GM12878 (cell line): Measurements from ENCODE around the gene DOP1A. TPM values are rescaled to one million over a fixed set of nuclear protein-coding genes. Genes with fewer than 3 reads are reported as not detected.
A peak's percentile ranks its signal among the peaks of the same experiment; 100 is the strongest.

Source experiments
- ATAC-seq: fragments of 200-7000 bp; cut with Tn5 transposase; 3 replicates; pipeline ENCODE4 v1.9.1; 2020; ENCODE audit warnings: mild to moderate bottlenecking, moderate library complexity
- BruUV-seq: library from RNA; stranded (reverse); fragments of 400-500 nt; replicated peaks from 2 replicates; lab custom pipeline; 2021; lab: Mats Ljungman, UMichigan
- CTCF ChIA-PET: fragments of 300-600 bp; sonication (Branson Sonifier 250); formaldehyde crosslinking; extraction: SDS; loops from one replicate; lab custom pipeline; 2021; ENCODE audit warnings: inconsistent platforms; lab: Yijun Ruan, JAX
- POLR2A ChIA-PET: fragments of 350-600 bp; formaldehyde crosslinking; extraction: SDS; loops from one replicate; lab custom pipeline; 2021; ENCODE audit warnings: inconsistent platforms; lab: Charles Lee
- RAD21 ChIA-PET: fragments of 300-600 bp; sonication (Branson Sonifier 250); formaldehyde crosslinking; loops from one replicate; lab custom pipeline; 2023; ENCODE audit warnings: antibody characterized with exemption; ENCODE audit not compliant: unreplicated experiment; lab: Charles Lee
- SMC1A ChIA-PET: fragments of 300-600 bp; sonication (Branson Sonifier 250); formaldehyde crosslinking; loops from one replicate; lab custom pipeline; 2023; ENCODE audit not compliant: unreplicated experiment, uncharacterized antibody; lab: Charles Lee
- DNase-seq: peaks from one replicate; pipeline ENCODE4 v3.0.0-alpha.2; 2011; ENCODE audit warnings: low read depth, low spot score
- FAIRE-seq: peaks from 3 replicates; lab custom pipeline; 2011; peaks lifted over from hg19 to GRCh38; lab: Jason Lieb, UNC
- H2AFZ ChIP-seq: 2 replicates; pipeline ENCODE4 v1.6.0; 2011; ENCODE audit warnings: low read depth, low read length, control low read depth; ENCODE audit not compliant: control insufficient read depth
- H3K27ac ChIP-seq: 2 replicates; pipeline ENCODE4 v1.5.1; 2011; ENCODE audit warnings: control low read depth; ENCODE audit not compliant: control insufficient read depth, insufficient read depth
- H3K27me3 ChIP-seq, 2 experiments: replicated peaks in 1 of 2; 2 replicates each; pipeline versions ENCODE4 v1.6.0 to v1.6.1; 2011; ENCODE audit warnings: low read length in 1 of 2; ENCODE audit not compliant: control insufficient read depth in 2 of 2, insufficient read depth in 2 of 2
- H3K36me3 ChIP-seq, 2 experiments: 2 replicates each; pipeline ENCODE4 v1.5.1; 2011; ENCODE audit warnings: low read length in 1 of 2; ENCODE audit not compliant: control insufficient read depth in 2 of 2, insufficient read depth in 2 of 2
- H3K4me1 ChIP-seq: 2 replicates; pipeline ENCODE4 v1.6.1; 2011; ENCODE audit warnings: mild to moderate bottlenecking, low read length, moderate library complexity, mixed read lengths; ENCODE audit not compliant: control insufficient read depth, insufficient read depth
- H3K4me2 ChIP-seq: 2 replicates; pipeline ENCODE4 v1.6.0; 2011; ENCODE audit warnings: control low read depth; ENCODE audit not compliant: control insufficient read depth, insufficient read depth
- H3K4me3 ChIP-seq: fragments of 200-600 bp; sonication (generic); 2 replicates; pipeline ENCODE4 v1.5.1; 2016
- H3K79me2 ChIP-seq: 2 replicates; pipeline ENCODE4 v1.6.0; 2011; ENCODE audit warnings: low read length; ENCODE audit not compliant: control insufficient read depth, insufficient read depth
- H3K9ac ChIP-seq: 2 replicates; pipeline ENCODE4 v1.8.0; 2011; ENCODE audit warnings: low read length, control low read depth, mixed read lengths; ENCODE audit not compliant: control insufficient read depth, insufficient read depth
- H3K9me3 ChIP-seq: replicated peaks from 3 replicates; pipeline ENCODE4 v1.5.1; 2011; ENCODE audit warnings: mild to moderate bottlenecking, low read length; ENCODE audit not compliant: control insufficient read depth, insufficient read depth
- H4K20me1 ChIP-seq: 2 replicates; pipeline ENCODE4 v1.6.0; 2011; ENCODE audit not compliant: control insufficient read depth, insufficient read depth
- BCLAF1 ChIP-seq: fragments of 450-650 bp; IDR thresholded peaks from 2 replicates; pipeline ENCODE4 v1.6.1; 2017; ENCODE audit warnings: antibody characterized with exemption, mild to moderate bottlenecking, moderate library complexity
- CBFB ChIP-seq: IDR thresholded peaks from 2 replicates; pipeline ENCODE4 v1.6.1; 2016; ENCODE audit warnings: antibody characterized with exemption, low read depth
- KLF5 ChIP-seq: fragments of 450-650 bp; IDR thresholded peaks from 2 replicates; pipeline ENCODE4 v1.6.1; 2014; ENCODE audit warnings: mild to moderate bottlenecking; ENCODE audit not compliant: partially characterized antibody
- MYC ChIP-seq: IDR thresholded peaks from 2 replicates; pipeline ENCODE4 v1.6.1; 2011; ENCODE audit warnings: mild to moderate bottlenecking, low read length, moderate library complexity, inconsistent platforms; ENCODE audit not compliant: insufficient read depth, insufficient replicate concordance, insufficient read length, severe bottlenecking
- NR2C1 ChIP-seq: fragments of 450-650 bp; IDR thresholded peaks from 2 replicates; pipeline ENCODE4 v1.6.1; 2017; ENCODE audit warnings: antibody characterized with exemption, mild to moderate bottlenecking, moderate library complexity
- NR2F1 ChIP-seq: fragments of 450-650 bp; conservative IDR thresholded peaks from 2 replicates; pipeline ENCODE4 v1.6.1; 2017; ENCODE audit warnings: mild to moderate bottlenecking
- NRF1 ChIP-seq: conservative IDR thresholded peaks from 2 replicates; pipeline ENCODE4 v1.6.1; 2011; ENCODE audit warnings: mild to moderate bottlenecking, low read depth, low read length, improper control_type of control experiment
- PML ChIP-seq: IDR thresholded peaks from 2 replicates; pipeline ENCODE4 v1.6.1; 2012; ENCODE audit warnings: low read length, inconsistent platforms
- SIN3A ChIP-seq: IDR thresholded peaks from 2 replicates; pipeline ENCODE4 v1.6.1; 2012; ENCODE audit warnings: low read depth, low read length, improper control_type of control experiment
- SMARCA5 ChIP-seq: fragments of 450-650 bp; IDR thresholded peaks from 2 replicates; pipeline ENCODE4 v1.6.1; 2017; ENCODE audit warnings: mild to moderate bottlenecking
- WGBS: methylation state at CpG from one replicate; pipeline ENCODE4 v1.1.6; 2016; ENCODE audit warnings: low lambda C conversion rate; ENCODE audit not compliant: insufficient replicate concordance, insufficient coverage; ENCODE audit errors: missing lambda C conversion rate; 5-methylcytosine and 5-hydroxymethylcytosine counted together
- in situ Hi-C: fragments of 300-500 bp; cut with MboI; formaldehyde crosslinking; loops from 9 replicates; pipeline ENCODE4 v1.14.3; 2018; ENCODE audit warnings: mixed read lengths
- intact Hi-C: fragments of 100-400 bp; cut with micrococcal nuclease; formaldehyde crosslinking; loops from one replicate; pipeline ENCODE4 v1.14.2; 2022; ENCODE audit not compliant: unreplicated experiment
- polyA plus RNA-seq, 11 experiments: library from polyadenylated mRNA; depleted of rRNA in 4 of 11; unstranded in 6 of 11; stranded (reverse) in 5 of 11; fragments of >200 nt; fragmentation: Nextera tagmentation in 4 of 11; fragmentation: Illumina TruSeq in 1 of 11; extraction: Ambion mirVana in 4 of 11; extraction: Trizol in 1 of 11; gene quantifications; 1 replicate in 1 of 11; 2 replicates in 10 of 11; pipeline versions ENCODE4 v1.2.1 to v1.2.3, GENCODE V29; 2011 to 2016; ENCODE audit warnings: inconsistent platforms in 2 of 11, missing spikeins in 2 of 11, low read depth in 1 of 11
- total RNA-seq, 4 experiments: library from RNA; depleted of rRNA in 3 of 4; stranded (reverse); fragments of >200 nt in 3 of 4; fragmentation: Illumina TruSeq in 1 of 4; extraction: Trizol in 1 of 4; gene quantifications; 2 replicates each; pipeline versions ENCODE4 v1.2.1 to v1.2.3, GENCODE V29; 2013 to 2021

DOP1A gene
- total and polyA plus RNA-seq, 10 of the 15 experiments (the other 5 are each of a cell fraction or from before 2014, with no cell fraction given) = 1.9 to 22.9 (median 10.3) TPM

DNA sequence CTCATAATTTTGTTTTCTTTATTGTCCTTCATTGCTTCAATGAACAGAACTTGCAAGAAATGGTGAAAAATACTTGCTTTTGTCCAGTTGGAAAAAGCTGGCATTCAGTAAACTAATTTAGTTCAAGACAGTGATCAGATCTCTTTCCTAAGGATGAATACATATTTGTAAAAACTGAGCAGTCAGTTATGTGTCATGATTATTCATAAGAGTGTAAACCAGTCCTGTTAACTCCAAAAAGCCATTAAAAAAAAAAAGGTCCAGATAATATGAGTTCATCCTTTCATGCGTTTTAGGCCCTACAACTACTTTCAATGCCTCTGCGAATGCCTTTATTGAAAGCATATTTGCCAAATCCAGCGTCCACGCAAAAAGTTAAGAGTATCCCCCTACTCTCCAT is 125.0 kb downstream of the DOP1A start:
- Histone ChIP-seq H3K27me3 (no peaks in the 10 kb centered on the region), H3K27ac (peak overlapping the region; percentile 89), H2AFZ (peak overlapping the region; percentile 97), H3K4me3 (peak overlapping the region; percentile 79), H3K36me3 (peaks cover 0 to 2% of the 10 kb centered on the region in 2 experiments; a peak in 2 of 4 replicates), H3K4me2 (peak overlapping the region; percentile 98), H3K79me2 (peaks cover 28% of the 10 kb centered on the region), H4K20me1 (no peaks in the 10 kb centered on the region), H3K9ac (peak overlapping the region; percentile 90), H3K4me1 (peaks cover 5% of the 10 kb centered on the region), H3K9me3 (no peaks in the 10 kb centered on the region)
- ChIA-PET POLR2A (no interaction called here), RAD21 (interaction anchor here (11.8 kb wide), 1 partner anchor 126 kb away, joined by 93 read pairs; the partner anchor contains the start of genes DOP1A and UBE3D), CTCF (interaction anchor here (0.7 to 19.2 kb wide), 2 partner anchors 23 to 127 kb away, joined by 3 to 195 read pairs; partner anchors contain the start of genes DOP1A and UBE3D), SMC1A (interaction anchor here (4.4 to 12.1 kb wide), 2 partner anchors 23 to 124 kb away, joined by 12 to 108 read pairs; partner anchors contain the start of genes DOP1A and UBE3D)
- TF ChIP-seq CBFB (no peak), PML (0 out of 2 replicates have a peak, but pooled peaks have one; percentile 12)
- peak; percentile 52 for FAIRE-seq
- TSS peak; percentile 53 for BruUV-seq
- DNase-seq = no peak
- ATAC-seq = no peak; the same call in 1 of the 3 replicates
- intact Hi-C loops = loop anchor here (5.0 to 10.0 kb wide), 3 partner anchors 105 to 948 kb away; partner anchors contain the start of genes DOP1A, IBTK and UBE3D
- in situ Hi-C loops = no loop called here
- WGBS = 4% methylated on average over 4 of the region's 4 CpGs

DNA sequence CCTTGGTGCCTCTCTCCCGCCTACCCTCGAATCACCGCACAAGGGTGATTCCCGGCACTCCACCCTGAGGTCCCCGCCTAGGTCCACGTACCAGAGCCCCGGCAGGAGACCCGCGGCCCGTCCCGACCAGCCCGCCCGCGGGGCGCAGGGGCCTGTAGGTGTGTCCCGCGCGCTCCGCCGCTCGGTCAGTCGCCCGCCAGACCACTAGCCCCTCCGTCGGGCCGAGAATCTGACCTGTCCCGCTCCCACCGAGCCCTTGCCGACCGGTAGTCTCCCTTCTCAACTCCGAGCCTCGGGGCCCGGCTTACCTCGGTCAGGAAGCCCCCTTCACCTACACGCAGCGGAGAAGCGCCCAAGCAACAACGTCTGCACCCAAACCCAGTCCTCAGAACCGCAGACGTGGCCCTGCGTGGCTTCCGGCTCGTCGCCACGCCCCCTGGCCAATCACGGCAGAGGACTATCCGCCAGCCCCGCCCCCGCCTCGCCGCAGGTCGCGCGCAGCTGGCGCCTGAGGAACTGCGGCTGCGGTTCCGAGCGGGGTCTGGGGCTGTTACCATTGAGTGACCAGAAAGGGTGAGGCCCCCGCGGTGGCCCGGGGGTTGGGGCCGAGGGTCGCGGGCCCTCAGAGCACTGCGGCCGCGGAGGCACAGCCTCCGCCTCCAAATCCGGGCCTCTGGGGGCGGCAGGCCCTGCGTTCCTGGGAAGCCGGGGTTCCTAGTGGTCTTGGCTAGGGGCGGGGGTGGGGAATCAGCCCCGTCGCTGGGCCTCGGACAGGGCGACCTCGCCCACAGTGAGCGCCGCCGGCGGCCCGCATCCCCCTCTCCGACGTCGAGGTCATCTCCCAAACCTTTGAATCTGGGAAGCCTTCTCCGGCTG is 125.6 kb downstream of the DOP1A start, which contains the start of the genes PGM3 and RWDD2A:
TSS of gene PGM3 (minus strand) at position 395 of the 876 bp plus-strand sequence. CDS start 2,253 bp downstream, outside the sequence.
TSS of gene RWDD2A (plus strand) at position 487 of the 876 bp plus-strand sequence. CDS start 1,095 bp downstream, outside the sequence.
- H2AFZ ChIP-seq = peak within 1 kb of the TSS; percentile 97
- RAD21 ChIA-PET = interaction anchor here (11.8 kb wide), 1 partner anchor 127 kb away, joined by 93 read pairs; the partner anchor contains the start of genes DOP1A and UBE3D
- H3K27ac ChIP-seq = peak within 1 kb of the TSS; percentile 89
- CTCF ChIA-PET = interaction anchor here (0.7 to 19.2 kb wide), 2 partner anchors 22 to 127 kb away, joined by 3 to 195 read pairs; partner anchors contain the start of genes DOP1A and UBE3D
- H3K4me2 ChIP-seq = peak within 1 kb of the TSS; percentile 98
- peak within 1 kb of the TSS; percentile 90 for H3K9ac ChIP-seq
- no TSS peak for BruUV-seq
- peaks cover 0 to 5% of the 10 kb centered on the region in 2 experiments; a peak in 2 of 4 replicates for H3K36me3 ChIP-seq
- FAIRE-seq (peak; percentile 95), ATAC-seq (peak; percentile 97), DNase-seq (peak; percentile 56)
- POLR2A ChIA-PET = interaction anchor here (1.0 to 1.2 kb wide), 2 partner anchors 123 to 126 kb away, joined by 3 read pairs; partner anchors contain the start of gene DOP1A
- no peaks in the 10 kb centered on the region for H3K9me3 ChIP-seq
- H4K20me1 ChIP-seq = no peaks in the 10 kb centered on the region
- SMC1A ChIA-PET = interaction anchor here (4.4 to 12.1 kb wide), 2 partner anchors 23 to 124 kb away, joined by 12 to 108 read pairs; partner anchors contain the start of genes DOP1A and UBE3D
- under 1% methylated on average over 87 of the region's 88 CpGs for WGBS
- in situ Hi-C loops = no loop called here
- peak within 1 kb of the TSS; percentile 79 for H3K4me3 ChIP-seq
- H3K79me2 ChIP-seq = peaks cover 28% of the 10 kb centered on the region
- intact Hi-C loops = loop anchor here (5.0 to 10.0 kb wide), 3 partner anchors 106 to 948 kb away; partner anchors contain the start of genes DOP1A, IBTK and UBE3D
- H3K4me1 ChIP-seq = peaks cover 5% of the 10 kb centered on the region
- no peaks in the 10 kb centered on the region for H3K27me3 ChIP-seq
- TF ChIP-seq SIN3A (peak; percentile 37; the same call in 1 of the 2 replicates), NR2F1 (no peak; the same call in 1 of the 2 replicates), SMARCA5 (0 out of 2 replicates have a peak, but pooled peaks have one; percentile 33), KLF5 (no peak), NRF1 (no peak), NR2C1 (no peak), BCLAF1 (no peak), MYC (no peak)
